ENCODE measurements around the gene ZKSCAN8. TPM values are rescaled to one million over a fixed set of nuclear protein-coding genes. Genes with fewer than 3 reads are reported as not detected.

Gene ZKSCAN8
- total RNA-seq, 4 donors from 2014 or later: 5.6 to 26.4 (median 15.5) TPM

- no peaks in the 10 kb centered on the region for H3K9me3 ChIP-seq
- H3K4me3 ChIP-seq: peak within 1 kb of the TSS; percentile 54 to 73 (median 69)
- TF ChIP-seq POLR2A (IDR thresholded peaks at IDR 0.05): peak; percentile 21 to 60
- no peak for TF ChIP-seq CTCF (IDR thresholded peaks at IDR 0.05)
- peak within 1 kb of the TSS; percentile 49 to 79 (median 72) for H3K27ac ChIP-seq
- H3K36me3 ChIP-seq: peaks cover 0 to 36% (median 0%) of the 10 kb centered on the region in 3 donors
- DNase-seq: peak; percentile 84 to 94 (median 89)
- H3K27me3 ChIP-seq: no peaks in the 10 kb centered on the region
- H3K4me1 ChIP-seq: peaks cover 0 to 12% (median 0%) of the 10 kb centered on the region in 4 donors
Measured at GRCh38 chr6:28124350-28124970, 17.2 kb upstream of the ZKSCAN8 start, which contains the start of gene ZSCAN16. ZSCAN16 (plus strand) TSS chr6:28124609; CDS start chr6:28125444, 835 bp downstream.

GRCh38 chr6:28124971-28125353, 16.7 kb upstream of the ZKSCAN8 start:
- H3K4me1 ChIP-seq: peaks cover 0 to 12% (median 0%) of the 10 kb centered on the region in 4 donors
- H3K4me3 ChIP-seq: peak overlapping the region; percentile 54 to 73 (median 69)
- no peaks in the 10 kb centered on the region for H3K27me3 ChIP-seq
- DNase-seq: no peak
- peaks cover 0 to 39% (median 0%) of the 10 kb centered on the region in 3 donors for H3K36me3 ChIP-seq
- H3K9me3 ChIP-seq: no peaks in the 10 kb centered on the region
- peak overlapping the region; percentile 49 to 79 (median 72) for H3K27ac ChIP-seq
- no peak for TF ChIP-seq CTCF (IDR thresholded peaks at IDR 0.05)

- H3K4me3 ChIP-seq: peak overlapping the region in 1 of 4 donors; percentile 70
- no peaks in the 10 kb centered on the region for H3K9me3 ChIP-seq
- no peak for TF ChIP-seq CTCF (IDR thresholded peaks at IDR 0.05)
- no peak for TF ChIP-seq POLR2A (IDR thresholded peaks at IDR 0.05)
- peaks cover 0 to 12% (median 0%) of the 10 kb centered on the region in 4 donors for H3K4me1 ChIP-seq
- no peak for DNase-seq
- H3K36me3 ChIP-seq: peaks cover 0 to 38% (median 0%) of the 10 kb centered on the region in 3 donors
- H3K27me3 ChIP-seq: no peaks in the 10 kb centered on the region
- H3K27ac ChIP-seq: peak overlapping the region in 1 of 4 donors; percentile 79
Measured at GRCh38 chr6:28125401-28125800, 16.3 kb upstream of the ZKSCAN8 start.

DNA sequence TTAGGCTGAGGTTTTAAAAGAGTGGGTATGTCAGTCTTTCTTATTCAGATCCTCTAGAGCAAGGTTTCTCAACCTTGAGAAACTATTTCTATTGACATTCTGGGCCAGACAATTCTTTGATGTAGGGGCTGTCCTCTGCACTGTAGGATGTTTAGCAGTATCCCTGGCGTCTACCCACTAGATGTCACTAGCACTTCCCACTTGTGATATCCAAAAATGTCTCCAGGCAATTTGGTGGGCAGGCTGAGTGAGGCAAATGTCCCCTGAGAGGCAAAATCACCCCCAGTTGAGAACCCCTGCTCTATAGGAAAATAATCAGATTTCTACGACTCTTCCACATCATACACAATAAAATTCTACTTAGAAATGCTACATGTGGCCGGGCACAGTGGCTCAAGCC, 7.7 kb upstream of the ZKSCAN8 start:
- DNase-seq: no peak
- TF ChIP-seq CTCF (IDR thresholded peaks at IDR 0.05) (peak in 3 of 6 experiments; percentile 26 to 33 (median 30)), POLR2A (IDR thresholded peaks at IDR 0.05) (no peak)
- H3K27me3 ChIP-seq: no peaks in the 10 kb centered on the region
- peaks cover 0 to 19% (median 0%) of the 10 kb centered on the region in 4 donors for H3K4me1 ChIP-seq
- H3K4me3 ChIP-seq: no peak overlapping the region
- H3K36me3 ChIP-seq: peaks cover 0 to 12% (median 0%) of the 10 kb centered on the region in 3 donors
- H3K9me3 ChIP-seq: no peaks in the 10 kb centered on the region
- no peak overlapping the region for H3K27ac ChIP-seq

- Histone ChIP-seq H3K36me3 (peaks cover 0 to 5% (median 0%) of the 10 kb centered on the region in 3 donors), H3K27me3 (no peaks in the 10 kb centered on the region), H3K9me3 (no peaks in the 10 kb centered on the region), H3K27ac (no peak overlapping the region), H3K4me1 (peaks cover 0 to 19% (median 0%) of the 10 kb centered on the region in 4 donors), H3K4me3 (no peak overlapping the region)
- no peak for DNase-seq
- TF ChIP-seq CTCF (IDR thresholded peaks at IDR 0.05): no peak
- no peak for TF ChIP-seq POLR2A (IDR thresholded peaks at IDR 0.05)
Measured at GRCh38 chr6:28134716-28135115, 7.0 kb upstream of the ZKSCAN8 start.
